ENCODE measurements around the gene BRD3OS.

DNA sequence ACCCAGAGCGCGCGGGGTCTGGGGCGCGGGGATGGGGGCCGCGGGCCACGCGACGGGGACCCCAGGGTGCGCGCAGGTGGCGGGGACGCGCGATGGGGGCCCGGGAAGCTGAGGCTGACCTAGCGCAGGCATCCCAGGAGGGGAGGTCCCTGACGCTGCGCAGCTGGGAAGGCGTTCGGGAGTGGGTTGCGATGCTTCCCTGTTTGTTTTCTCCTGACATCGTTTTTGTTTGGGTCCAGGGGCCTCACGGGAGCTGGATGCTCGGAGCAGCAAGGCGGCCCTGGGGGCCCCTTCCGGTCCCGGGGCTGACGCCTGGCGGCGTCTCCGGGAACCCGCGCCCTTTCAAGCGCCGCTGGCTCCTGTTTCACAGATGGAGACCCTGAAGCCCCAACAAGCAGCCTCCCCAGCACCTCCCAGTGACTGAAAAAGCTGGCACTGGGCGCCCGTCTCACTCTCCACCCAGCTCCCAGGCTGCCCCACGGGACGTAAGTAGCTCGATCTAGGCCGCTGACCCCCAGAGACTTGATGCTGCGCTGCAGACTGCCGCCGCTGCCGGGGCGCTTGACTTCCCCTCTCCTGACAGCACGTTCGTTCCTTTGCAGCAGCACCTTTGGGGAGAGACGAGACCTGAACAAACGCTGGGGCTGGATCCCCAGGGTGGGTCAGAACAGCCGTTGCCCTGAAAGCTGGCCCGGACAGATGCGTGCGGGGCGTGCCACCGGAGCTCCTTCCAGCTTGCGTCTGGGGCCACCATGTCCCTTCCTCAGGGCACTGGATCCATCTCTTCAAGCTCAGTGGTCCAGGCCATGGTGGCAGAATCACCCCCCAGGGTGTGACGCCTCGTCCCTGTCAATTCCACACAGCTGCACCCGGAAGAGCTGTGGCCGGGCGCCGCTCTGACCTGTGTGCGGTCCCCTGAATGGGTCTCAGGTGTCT, 593 bp downstream of the BRD3OS start:
- TF ChIP-seq POLR2A (IDR thresholded peaks at IDR 0.05): no peak
- TF ChIP-seq, protein P1, sequence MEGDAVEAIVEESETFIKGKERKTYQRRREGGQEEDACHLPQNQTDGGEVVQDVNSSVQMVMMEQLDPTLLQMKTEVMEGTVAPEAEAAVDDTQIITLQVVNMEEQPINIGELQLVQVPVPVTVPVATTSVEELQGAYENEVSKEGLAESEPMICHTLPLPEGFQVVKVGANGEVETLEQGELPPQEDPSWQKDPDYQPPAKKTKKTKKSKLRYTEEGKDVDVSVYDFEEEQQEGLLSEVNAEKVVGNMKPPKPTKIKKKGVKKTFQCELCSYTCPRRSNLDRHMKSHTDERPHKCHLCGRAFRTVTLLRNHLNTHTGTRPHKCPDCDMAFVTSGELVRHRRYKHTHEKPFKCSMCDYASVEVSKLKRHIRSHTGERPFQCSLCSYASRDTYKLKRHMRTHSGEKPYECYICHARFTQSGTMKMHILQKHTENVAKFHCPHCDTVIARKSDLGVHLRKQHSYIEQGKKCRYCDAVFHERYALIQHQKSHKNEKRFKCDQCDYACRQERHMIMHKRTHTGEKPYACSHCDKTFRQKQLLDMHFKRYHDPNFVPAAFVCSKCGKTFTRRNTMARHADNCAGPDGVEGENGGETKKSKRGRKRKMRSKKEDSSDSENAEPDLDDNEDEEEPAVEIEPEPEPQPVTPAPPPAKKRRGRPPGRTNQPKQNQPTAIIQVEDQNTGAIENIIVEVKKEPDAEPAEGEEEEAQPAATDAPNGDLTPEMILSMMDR (IDR thresholded peaks at IDR 0.05): no peak

Measured in ovary (tissue), 3 donors.